IPS-18a (cell line): ENCODE measurements around the gene CTRB1.

Source experiments
- H3K27ac ChIP-seq: one replicate; pipeline ENCODE4 v1.5.1; 2013; ENCODE audit warnings: low read length
- H3K27me3 ChIP-seq: one replicate; pipeline ENCODE4 v1.6.1; 2013; ENCODE audit warnings: mild to moderate bottlenecking, low read length; ENCODE audit not compliant: control insufficient read depth, insufficient read depth
- H3K36me3 ChIP-seq: one replicate; pipeline ENCODE4 v1.6.1; 2013; ENCODE audit warnings: low read depth, low read length; ENCODE audit not compliant: control insufficient read depth
- H3K4me1 ChIP-seq: one replicate; pipeline ENCODE4 v1.6.1; 2013; ENCODE audit warnings: low read depth, low read length; ENCODE audit not compliant: control insufficient read depth
- H3K4me3 ChIP-seq: one replicate; pipeline ENCODE4 v1.5.1; 2013; ENCODE audit warnings: low read length
- H3K9ac ChIP-seq: one replicate; pipeline ENCODE4 v1.6.1; 2013; ENCODE audit warnings: mild to moderate bottlenecking, low read length, moderate library complexity
- H3K9me3 ChIP-seq: one replicate; pipeline ENCODE4 v1.6.1; 2013; ENCODE audit warnings: low read depth, low read length; ENCODE audit not compliant: control insufficient read depth

Gene CTRB1

DNA sequence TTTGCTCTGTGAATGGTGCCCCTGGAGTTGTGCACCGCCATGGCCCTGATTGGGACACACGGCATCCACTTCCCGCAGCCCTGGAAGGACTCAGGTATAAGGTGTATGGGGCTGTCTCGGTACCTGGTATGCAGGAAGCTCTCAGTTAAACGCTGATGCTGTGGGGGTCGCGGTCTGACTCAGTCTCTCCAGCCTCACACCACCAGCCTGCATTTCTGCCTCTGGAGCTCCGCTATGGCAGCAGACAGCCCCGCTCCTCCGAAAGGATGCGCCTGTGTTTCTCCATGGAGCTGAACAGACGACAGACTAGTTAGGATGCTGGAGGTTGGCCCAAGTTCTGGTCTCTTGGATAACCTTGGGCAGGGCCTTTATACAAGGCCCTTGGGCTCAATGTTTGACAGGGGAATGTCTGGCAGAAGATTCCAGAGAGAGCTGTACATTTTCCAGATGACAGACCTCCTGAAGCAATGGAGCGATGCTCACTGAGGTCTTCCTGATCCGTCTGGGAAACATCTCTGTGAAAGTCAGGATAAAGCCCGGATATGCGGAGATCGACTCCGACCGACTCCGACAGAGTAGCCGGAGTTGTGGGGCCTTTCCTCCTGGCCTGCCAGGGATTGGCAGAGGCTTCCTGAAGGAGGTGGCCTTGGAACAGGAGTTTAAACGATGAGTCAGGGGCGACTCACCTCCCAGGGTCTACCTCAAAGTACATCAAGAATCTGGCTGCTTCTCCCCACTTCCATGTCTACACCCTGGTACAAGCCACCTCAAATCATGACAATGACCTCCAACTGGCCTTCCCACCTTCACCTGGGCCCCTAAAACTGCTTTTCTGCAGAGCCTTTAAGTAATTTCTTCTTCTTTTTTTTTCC is 54.5 kb downstream of the CTRB1 start:
- no peak overlapping the region for H3K27ac ChIP-seq
- H3K36me3 ChIP-seq = no peaks in the 10 kb centered on the region
- no peak overlapping the region for H3K4me3 ChIP-seq
- no peak overlapping the region for H3K9ac ChIP-seq
- no peaks in the 10 kb centered on the region for H3K4me1 ChIP-seq
- H3K27me3 ChIP-seq = no peaks in the 10 kb centered on the region
- H3K9me3 ChIP-seq = no peaks in the 10 kb centered on the region
